Epithelial cell of esophagus (primary cell): ENCODE data around the gene FHL1.

Source experiments
- DNase-seq: peaks from one replicate; pipeline ENCODE4 v3.0.0; 2010; ENCODE audit warnings: low read depth
- H3K4me3 ChIP-seq: 2 replicates; pipeline ENCODE4 v1.5.1; 2011; ENCODE audit warnings: mild to moderate bottlenecking, low read length, control low read depth
- TF ChIP-seq, protein P1 (sequence below): IDR thresholded peaks from 2 replicates; pipeline ENCODE4 v1.5.1; 2011; ENCODE audit warnings: low read depth, mild to moderate bottlenecking, low read length, control low read depth, inconsistent platforms; ENCODE audit not compliant: insufficient read depth; ENCODE audit errors: missing control alignments

The FHL1 gene

DNA sequence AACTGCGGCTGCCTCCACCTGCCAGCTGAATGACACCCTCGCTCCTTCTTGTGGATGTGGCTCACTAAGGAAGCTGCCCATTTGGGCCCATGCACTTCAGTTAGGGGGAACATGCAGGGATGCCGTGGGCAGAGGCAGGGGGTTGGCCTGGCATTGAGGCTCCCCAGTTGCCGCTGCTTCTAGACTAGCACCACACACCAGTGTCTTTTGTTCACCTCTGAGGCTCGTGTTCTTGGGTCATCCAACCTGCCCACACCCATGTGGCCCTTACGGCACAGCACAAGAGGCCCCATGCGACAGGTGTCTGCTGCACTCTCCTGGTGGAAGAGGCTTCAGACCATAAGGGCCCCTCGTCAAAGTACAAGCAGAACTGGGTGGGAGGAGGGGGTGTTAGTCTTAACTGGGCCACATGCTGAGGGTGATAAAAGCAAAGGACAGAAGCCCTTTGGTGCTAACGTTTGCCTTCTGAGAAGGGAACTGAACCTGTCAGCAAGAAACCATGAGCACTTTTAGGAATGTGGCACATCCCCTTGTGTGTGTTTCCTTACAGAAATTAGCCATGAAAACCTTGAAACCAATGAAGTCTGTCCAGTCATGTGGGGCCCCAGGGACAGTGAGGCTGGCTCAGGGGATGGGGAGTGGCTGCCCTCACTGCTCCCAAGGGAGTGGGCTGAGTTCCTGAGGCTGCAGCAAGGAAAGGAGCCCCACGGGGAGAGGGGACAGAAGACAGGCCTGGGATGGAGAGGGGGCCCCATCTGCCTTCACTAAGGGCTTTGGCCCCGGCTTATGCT, 64.6 kb downstream of the FHL1 start:
- TF ChIP-seq, protein P1, sequence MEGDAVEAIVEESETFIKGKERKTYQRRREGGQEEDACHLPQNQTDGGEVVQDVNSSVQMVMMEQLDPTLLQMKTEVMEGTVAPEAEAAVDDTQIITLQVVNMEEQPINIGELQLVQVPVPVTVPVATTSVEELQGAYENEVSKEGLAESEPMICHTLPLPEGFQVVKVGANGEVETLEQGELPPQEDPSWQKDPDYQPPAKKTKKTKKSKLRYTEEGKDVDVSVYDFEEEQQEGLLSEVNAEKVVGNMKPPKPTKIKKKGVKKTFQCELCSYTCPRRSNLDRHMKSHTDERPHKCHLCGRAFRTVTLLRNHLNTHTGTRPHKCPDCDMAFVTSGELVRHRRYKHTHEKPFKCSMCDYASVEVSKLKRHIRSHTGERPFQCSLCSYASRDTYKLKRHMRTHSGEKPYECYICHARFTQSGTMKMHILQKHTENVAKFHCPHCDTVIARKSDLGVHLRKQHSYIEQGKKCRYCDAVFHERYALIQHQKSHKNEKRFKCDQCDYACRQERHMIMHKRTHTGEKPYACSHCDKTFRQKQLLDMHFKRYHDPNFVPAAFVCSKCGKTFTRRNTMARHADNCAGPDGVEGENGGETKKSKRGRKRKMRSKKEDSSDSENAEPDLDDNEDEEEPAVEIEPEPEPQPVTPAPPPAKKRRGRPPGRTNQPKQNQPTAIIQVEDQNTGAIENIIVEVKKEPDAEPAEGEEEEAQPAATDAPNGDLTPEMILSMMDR, result no peak
- no peak for DNase-seq
- no peak overlapping the region for H3K4me3 ChIP-seq

DNA sequence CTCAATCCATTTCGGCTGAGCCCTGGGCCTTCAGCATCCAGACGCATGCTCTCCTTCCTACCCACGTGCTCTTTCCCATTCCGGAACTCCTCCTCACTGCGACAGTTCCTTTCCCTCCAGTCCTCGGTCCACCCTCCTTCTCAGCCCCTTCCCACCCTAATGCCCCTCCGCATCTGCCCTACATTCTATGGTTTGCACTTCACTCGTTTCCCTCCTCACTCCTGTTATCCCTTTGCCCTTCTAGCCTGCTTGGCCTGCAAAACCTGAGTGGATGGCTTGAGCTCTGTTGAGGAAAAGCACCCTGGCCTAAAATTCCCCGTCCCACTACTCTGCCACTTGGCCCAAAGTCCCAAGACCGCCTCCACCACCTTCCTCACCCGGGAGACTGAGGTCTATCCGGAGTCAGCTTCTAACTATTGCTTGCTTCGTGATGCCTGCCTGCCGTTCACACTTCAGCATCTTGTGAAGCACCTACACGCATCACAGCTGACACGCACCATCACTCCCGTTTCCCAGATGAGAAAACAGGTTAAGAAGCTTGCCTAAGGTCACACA, 65.3 kb downstream of the FHL1 start:
- TF ChIP-seq, protein P1, result no peak
- no peak overlapping the region for H3K4me3 ChIP-seq
- no peak for DNase-seq

DNA sequence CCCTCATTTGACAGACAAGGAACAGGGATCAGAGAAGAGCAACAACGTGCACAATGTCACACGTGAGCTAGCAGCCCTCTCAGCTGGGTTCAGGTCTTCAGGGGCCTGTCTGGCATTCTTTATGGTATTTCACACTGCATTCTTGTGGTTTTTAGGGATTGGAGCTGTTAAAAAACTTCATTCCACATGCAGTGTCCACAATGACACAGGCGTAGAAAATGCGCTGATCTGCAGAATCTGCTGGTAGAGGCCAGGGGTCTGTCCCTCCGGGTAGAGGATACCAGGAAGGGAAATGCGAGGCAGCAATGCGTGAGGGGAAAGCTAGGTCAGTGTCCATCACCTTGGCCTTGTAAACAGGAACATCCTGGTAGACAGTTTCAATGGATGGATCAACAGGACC, 67.2 kb downstream of the FHL1 start:
- DNase-seq, result peak; percentile 41
- H3K4me3 ChIP-seq, result no peak overlapping the region
- TF ChIP-seq, protein P1, result no peak

DNA sequence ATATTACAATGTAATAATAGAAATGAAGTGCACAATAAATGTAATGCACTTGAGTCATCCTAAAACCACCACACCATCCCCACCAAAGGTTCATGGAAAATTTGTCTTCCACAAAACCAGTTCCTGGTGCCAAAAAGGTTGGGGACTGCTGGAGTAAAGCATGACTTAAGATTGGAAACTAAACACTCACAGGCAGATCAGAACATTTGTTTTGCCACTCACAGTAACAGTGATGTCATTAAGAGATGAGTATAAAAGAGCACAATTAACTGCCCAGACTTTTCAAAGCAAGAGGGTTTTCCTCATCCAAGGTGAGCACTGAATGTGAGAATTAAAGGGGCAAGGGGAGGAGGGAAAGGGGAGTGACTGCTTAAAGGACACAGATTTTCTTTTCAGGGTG, 68.2 kb downstream of the FHL1 start:
- TF ChIP-seq, protein P1, result no peak
- H3K4me3 ChIP-seq, result no peak overlapping the region
- DNase-seq, result no peak

DNA sequence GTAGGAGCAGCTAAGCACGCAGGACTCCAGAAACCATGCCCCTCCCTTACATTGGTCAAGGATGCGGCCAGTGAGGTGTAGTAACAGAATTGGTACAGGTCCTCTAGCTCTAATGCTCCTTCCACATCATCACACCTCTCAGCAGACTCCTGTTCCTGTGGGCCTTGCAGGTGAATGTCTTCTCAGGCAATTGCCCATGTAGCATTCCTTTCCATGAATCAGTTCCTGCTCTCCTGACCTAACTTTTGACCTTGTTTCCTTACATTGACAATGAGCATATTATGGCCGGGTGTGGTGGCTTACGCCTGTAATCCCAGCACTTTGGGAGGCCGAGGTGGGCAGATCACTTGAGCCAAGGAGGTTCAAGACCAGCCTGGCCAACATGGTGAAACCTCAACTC, 72.6 kb downstream of the FHL1 start:
- TF ChIP-seq, protein P1, result no peak
- H3K4me3 ChIP-seq, result no peak overlapping the region
- DNase-seq, result no peak

DNA sequence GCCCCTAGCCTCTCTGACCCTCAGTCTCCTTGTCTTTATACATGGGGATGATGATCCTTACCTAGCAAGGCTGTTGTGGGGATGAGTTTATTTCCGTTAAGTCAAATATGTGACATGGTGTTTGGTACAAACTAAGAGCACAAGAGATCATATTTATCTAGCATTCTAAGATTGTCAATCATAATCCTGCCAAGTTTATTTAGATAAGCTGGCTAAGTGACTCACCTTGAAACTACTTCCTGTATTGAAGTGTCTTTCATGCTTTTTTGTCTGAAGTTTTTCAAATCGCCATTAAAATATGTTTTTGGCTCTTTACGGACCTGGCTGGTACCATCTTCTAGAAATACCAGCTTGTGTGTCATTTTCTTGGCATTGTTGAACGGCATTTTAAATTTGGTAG, 73.2 kb downstream of the FHL1 start:
- no peak overlapping the region for H3K4me3 ChIP-seq
- peak; percentile 29 for DNase-seq
- TF ChIP-seq, protein P1, result no peak

DNA sequence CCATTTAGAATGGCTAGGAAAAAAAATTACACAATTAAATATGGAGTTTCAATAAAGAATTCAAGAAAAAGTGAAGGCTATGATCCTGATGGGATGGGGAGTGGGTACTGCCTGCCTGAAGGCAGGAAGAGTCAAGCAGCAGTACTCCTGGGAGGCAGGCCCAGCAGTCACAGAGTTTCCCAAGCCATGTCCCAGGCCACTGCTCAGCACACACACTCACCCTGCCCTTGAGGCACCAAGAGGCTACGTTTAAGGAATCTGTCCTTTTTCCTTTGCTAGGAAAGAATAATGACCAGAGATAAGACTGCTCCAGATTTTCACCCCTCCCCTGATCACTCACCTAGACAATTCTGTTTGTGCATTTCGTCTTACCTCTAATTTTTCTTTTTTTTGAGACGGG, 73.6 kb downstream of the FHL1 start:
- TF ChIP-seq, protein P1, result no peak
- no peak for DNase-seq
- H3K4me3 ChIP-seq, result no peak overlapping the region
